HG03342 (cell line): ENCODE results near the gene CD84.
"Not testable (repeated sequence)": the region's sequence is repeated elsewhere in the genome, so short reads cannot be mapped to it uniquely, and the experiment has no call there.

Source experiments
- ATAC-seq: cut with Tn5 transposase; IDR thresholded peaks from one replicate; pipeline ENCODE4 v1.9.1; 2021; ENCODE audit warnings: mild to moderate bottlenecking, moderate library complexity; ENCODE audit not compliant: unreplicated experiment

The CD84 gene

DNA sequence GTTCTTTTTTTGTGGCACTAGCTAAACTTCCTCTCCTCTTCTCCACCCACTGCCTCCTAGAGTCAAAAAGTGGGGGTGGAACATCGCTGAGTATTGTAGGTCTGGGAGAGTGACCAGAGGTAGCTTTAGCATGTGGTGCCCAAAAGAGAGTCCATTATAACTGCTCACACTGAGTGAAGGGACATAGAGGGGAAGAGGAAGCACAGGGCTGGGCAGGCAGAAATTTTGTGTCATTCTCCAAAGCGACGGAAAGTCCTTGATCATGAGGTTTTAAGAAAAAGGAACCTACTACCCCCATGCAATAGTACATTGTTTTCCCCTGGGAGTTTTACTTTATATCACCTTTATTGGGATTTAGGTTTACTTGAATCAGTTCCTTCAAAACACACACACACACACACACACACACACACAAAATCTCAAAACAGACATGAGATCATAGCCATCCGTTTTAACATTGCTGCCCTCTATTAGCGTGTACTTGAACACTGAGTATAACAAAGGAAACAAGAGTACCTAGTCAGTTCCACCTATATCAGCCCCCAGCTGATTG, 4.1 kb downstream of the CD84 start:
- no peak for ATAC-seq

DNA sequence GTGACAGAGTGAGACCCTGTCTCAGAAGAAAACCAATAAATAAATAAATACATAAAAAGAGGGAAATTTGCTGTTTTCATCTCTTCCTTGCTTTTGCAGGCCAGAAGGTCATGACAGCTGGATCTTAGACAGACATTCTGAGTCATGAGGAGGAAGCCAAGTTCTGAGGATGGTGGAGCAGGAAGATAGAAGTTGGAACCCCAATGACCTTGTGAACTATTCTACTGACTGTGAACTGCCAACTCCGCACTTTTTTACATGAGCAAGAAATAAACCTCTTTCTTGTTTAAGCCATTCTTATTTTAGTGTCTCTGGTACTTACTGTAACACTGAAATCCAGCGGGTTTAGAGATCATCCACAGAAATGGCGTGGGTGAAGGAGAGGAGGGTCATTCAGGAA, 8.5 kb downstream of the CD84 start:
- no peak for ATAC-seq

DNA sequence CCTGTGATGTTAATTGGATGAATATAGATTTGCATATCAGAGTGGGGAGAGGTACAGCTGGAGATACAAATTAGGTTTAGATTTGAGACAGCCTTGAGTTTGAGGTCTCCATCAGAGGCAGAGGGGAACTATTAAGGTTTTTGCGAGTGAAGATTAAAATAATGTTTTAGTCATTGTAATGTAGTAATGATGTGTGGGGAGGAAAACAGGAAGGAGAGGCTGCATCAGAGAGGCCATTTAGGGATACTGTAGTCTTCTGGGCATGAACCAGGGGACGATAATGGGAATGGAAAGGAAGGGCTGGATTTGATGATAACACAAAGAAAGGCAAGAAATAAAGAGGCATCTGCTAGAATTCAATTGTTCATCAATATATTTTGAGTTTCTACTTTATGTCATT, 9.5 kb downstream of the CD84 start:
- ATAC-seq = no peak

DNA sequence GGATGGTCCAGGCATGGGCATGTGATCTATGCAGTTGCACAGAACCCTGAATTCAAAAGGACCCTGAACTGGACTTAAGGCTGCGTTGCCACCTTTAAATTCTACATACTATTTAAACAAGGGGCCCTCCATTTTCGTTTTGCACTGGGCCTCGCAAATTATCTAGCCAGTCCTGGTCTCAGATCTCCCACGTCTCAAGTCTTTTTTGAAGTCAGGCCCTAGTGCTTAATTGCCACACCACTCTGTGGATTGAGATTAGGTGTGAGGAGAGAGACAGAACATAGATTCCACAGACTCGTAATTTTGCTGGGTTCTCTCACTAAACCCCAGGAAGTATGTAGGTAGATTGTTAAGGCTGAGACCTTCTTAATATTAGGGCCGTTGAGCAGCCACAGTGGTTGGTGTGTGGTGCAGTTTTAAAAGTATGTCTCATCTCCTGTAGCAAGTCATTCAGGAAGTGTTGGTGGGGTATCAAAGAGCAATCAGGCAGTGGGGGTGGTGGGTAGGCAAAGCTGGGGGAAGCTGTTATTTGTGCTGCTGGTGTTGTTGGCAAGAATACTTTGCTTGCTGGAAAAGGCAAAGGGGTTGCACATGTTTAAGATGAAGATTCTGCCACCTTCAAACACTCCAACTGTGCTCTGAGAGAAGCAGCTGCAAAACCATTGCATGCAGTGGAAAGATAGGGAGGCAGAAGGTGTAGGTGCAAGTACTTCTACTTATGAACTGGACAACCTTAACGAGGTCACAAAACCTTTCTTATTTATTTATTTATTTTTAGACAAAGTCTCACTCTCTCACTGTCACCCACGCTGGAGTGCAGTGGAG, 11.2 kb downstream of the CD84 start:
- no peak for ATAC-seq

DNA sequence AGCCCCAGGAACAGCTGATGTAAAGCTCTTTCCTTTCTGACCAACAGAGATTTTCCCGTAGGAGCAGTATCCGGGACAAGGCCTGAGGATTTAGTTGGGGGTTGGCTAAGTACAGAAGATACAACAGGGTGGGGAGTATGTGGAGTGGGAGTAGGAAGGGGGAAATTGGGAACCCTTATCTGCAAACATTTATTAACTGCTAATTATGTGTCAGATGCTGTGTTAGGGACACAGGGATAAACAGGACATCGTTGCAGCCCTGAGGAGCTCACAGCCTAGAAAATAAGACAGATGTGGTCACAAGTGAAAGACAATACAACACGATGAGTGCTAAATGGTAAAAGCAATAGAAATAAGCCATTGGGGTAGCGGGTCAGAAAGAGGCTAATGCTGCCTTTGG, 12.0 kb downstream of the CD84 start:
- no peak for ATAC-seq

DNA sequence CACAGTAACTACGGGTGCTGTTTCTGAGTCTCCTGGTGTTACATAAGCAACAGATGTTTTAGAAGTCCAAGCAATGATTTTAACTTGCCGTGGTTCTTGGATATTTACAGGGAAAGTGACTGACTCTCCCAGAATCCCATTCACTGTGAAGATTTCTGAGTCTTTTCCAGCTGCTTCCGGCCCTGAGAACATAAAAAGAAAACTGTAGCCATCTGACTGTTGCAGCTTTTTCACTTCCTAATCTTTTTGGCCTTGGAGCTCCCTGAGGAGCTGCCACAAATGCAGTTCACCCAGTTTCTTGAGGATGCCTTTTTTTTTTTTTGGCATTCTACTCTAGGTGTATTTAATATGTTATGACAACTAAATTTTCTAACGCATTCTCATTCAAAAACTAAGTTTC, 13.7 kb downstream of the CD84 start:
- no peak for ATAC-seq

DNA sequence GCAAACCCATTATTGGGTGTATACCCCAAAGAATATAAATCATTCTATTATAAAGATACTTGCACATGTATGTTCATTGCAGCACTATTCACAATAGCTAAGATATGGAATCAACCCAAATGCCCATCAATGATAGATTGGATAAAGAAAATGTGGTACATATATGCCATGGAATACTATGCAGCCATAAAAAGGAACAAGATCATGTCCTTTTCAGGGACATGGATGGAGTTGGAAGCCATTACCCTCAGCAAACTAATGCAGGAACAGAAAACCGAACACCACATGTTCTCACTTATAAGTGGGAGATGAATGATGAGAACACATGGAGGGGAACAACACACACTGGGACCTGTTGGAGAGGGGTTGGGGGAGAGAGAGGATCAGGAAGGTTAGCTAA, 16.1 kb downstream of the CD84 start:
- not testable (repeated sequence) for ATAC-seq

DNA sequence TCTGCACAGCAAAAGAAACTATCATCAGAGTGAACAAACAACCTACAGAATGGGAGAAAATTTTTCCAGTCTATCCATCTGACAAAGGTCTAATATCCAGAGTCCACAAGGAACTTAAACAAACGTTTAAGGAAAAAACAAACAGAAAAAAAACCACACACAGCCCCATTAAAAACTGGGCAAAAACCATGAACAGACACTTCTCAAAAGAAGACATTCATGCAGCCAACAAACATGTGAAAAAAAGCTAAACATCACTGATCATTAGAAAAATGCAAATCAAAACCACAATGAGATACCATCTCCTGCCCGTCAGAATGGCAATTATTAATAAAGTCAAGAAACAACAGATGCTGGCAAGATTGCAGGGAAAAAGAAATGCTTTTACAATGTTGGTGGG, 16.6 kb downstream of the CD84 start:
- not testable (repeated sequence) for ATAC-seq

DNA sequence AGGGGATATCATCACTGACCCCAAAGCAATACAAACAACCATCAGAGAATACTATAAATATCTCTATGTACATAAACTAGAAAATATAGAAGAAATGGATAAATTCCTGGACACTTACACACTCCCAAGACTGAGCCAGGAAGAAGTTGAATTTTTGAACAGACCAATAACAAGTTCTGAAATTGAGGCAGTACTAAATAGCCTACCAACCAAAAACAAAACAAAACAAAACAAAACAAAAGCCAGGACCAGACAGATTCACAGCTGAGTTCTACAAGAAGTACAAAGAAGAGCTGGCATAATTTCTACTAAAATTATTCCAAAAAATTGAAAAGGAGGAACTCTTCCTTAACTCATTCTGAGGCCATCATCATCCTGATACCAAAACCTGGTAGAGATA, 18.5 kb downstream of the CD84 start:
- ATAC-seq = no peak

DNA sequence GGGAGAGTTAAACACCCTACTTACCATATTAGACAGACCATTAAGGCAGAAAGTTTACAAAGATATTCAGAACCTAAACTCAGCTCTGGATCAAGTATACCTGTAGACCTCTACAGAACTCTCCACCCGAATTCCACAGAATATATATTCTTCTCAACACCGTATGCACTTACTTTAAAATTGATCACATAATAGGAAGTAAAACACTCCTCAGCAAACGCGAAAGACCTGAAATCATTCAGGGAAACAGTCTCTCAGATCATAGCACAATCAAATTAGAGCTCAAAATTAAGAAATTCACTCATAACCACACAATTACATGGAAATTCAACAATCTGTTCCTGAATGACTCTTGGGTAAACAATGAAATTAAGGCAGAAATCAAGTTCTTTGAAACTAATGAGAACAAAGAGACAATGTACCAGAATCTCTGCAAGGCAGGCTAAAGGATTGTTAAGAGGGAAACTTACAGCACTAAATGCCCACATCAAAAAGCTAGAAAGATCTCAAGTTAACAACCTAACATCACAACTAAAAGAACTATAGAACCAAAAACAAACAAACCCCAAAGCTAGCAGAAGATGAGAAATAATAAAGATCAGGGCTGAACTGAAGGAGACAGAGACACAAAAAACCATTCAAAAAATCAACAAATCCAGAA, 19.1 kb downstream of the CD84 start:
- no peak for ATAC-seq

DNA sequence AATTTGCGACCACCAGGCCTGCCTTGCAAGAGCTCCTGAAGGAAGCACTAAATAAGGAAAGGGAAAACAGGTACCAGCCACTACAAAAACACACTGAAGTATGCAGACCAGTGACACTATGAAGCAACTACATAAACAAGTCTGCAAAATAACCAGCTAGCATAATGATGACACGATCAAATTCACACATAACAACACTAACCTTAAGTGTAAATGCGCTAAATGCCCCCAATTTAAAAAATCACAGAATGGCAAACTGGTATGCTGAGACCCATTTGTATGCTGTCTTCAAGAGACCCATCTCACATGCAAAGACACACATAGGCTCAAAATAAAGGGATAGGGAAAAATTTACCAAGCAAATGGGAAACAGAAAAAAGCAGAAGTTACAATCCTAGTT, 19.9 kb downstream of the CD84 start:
- not testable (repeated sequence) for ATAC-seq

DNA sequence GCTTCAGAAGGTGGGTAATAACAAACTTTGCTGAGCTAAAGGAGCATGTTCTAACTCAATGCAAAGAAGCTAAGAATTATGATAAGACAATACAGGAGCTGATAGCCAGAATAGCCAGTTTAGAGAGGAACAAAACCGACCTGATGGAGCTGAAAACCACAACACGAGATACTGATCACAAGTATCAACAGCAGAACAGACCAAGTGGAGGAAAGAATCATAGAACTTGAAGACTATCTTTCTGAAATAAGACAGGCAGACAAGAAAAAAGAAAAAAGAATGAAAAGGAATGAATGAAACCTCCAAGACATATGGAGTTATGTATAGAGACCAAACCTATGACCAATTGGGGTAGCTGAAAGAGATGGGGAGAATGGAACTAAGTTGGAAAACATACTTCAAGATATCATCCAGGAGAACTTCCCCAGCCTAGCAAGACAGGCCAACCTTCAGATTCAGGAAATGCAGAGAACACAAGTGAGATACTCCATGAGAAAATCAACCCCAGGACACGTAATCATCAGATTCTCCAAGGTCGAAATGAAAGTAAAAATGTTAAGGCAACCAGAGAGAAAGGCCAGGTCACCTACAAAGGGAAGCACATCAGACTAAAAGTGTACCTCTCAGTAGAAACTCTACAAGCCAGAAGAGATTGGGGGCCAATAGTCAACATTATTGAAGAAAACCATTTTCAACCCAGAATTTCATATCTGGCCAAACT, 20.5 kb downstream of the CD84 start:
- ATAC-seq = no peak

DNA sequence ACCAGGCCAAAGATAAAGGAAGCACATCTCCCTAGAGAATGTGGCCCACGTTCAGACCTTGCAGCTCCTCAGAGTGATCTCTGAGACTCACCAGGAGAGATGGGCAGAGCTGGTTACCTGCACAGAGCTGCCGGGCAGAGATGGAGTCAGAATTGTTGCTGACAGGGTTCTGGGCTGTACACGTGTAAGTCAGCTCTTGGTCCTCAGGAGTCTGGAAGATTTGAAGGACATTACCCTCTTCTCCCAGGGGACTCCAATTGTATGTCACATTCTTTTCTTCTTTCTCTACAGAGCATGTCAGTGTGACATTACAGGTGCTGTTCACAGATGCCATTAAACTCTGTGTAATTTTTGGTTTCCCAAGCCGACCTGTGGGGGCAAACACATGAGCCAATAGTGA, 25.5 kb downstream of the CD84 start:
- ATAC-seq = no peak

DNA sequence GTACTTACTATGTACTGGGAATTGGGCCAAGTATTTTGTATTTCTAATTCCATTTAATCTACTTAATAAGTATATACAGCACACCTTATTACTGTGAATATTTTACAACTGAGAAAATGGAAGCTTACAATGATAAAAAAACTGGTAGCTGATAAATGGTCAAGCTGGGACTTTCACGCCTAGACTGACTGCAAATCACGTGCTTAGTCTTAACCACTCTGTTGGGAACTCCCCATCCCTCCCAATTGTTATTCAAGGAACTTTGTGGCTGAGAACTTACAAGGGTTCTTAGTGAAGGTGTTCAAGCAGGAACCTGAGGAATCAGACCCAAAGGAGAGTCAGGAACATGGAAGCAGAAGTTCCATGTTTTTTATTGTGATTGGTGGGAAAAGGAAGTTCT, 26.9 kb downstream of the CD84 start:
- no peak for ATAC-seq

DNA sequence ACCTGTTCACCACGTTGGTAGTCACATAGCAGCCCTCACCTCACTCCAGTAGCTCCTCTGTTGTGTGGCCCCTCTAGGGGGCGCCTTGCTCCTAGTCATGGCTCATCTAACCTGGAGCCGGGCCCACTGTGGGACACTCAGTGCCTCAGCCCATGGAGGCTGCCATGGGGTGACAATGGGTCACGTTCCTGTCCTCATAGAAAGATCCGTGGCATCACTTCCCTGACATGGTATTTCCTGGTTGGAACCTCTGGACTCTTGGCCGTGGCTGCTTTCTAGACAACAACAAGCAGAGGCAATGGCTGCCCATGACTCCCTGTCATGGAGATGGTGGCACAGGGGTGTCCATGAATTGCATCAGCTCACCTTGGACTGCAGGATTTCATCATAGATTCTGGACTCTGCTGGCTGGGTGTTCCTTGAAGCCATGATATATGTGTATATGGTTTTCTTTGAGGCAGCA, 28.7 kb downstream of the CD84 start:
- no peak for ATAC-seq

DNA sequence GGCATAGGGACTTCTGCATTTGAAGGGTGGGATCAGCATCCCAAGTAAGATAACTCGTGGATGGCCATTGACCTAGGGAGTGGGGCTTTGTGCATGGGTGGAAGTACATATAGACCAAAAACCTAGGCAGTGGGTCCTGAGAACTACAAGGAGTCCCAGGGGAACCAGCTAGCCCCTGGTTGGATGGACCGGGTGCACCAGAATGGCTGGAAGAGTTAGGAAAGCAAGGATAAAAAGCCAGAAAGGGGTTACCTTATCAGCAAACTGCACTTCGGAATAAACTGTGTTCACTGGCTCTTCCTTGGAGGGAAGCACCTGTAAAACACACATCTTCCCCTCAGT, 29.7 kb downstream of the CD84 start:
- ATAC-seq = no peak

DNA sequence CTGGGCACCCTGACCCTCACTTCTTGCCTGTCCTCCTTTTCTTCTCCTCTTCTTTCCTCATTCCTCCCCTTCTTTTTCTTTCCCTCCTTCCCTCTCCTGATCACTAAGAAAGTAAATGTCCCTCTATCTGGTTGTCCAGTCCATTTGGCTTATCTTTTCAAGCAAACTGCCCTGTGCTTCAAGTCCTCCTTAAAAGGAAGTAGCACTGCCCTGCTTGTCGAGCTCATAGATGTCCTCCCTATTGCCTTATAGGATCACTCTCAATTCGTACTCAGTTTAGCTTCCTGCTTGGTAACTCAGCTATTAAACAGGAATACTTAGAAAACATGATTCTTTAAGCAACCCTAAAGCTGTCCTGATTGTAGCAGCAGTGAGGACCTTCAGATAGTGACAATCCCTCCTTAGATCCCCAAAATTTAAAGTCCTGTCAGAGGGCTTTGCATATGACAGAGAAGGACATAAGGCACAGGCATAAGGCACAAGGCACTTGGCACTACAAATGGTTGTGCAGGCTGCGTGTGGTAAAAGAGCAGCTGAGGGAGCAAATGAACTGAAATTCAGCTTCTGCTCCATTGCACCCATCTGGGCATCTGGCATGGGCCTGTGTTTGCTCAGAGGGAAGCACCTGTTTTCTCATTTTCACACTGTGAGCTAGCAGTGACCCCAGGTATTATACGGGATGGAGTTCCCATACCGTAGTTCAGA, 30.2 kb downstream of the CD84 start:
- ATAC-seq = peak; percentile 49

DNA sequence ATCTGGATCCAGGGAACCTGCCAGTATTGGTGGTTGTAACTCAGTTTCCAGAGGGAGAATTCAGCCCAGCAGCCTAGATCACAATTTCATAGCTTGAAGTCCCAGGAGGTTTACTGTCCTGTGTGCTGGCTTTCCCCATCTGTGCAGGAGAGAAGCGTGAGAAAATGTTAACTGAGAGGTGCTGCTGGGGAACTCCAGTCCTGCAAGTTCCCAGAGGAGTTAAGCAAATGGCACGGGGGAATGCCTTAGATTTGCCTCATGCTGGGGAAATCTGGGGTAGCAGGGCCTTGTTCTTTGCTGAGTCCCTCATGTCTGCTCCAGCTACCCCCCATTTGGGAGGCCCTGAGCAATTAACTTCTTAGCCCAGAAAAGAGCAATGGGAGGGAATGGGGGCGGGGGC, 31.1 kb downstream of the CD84 start:
- ATAC-seq = peak; percentile 36

DNA sequence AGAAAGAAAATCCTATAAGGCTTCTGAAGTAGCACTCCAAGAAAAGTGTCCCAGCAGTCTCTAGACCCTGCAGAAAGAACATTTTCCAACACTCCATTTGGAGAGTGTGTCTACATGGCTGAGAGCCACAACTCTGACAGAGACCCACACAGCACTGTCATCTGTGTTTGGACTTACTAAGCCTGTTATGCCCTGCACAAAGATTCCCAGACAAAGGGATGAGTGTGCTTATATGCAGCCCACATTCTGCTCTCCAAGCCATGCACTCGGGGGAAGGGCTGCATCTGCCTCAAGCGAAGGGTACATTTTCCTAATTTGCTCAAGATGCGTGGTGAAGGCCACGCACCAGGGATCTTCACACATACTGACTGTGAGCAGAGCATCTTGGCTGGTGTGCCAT, 31.9 kb downstream of the CD84 start:
- no peak for ATAC-seq

DNA sequence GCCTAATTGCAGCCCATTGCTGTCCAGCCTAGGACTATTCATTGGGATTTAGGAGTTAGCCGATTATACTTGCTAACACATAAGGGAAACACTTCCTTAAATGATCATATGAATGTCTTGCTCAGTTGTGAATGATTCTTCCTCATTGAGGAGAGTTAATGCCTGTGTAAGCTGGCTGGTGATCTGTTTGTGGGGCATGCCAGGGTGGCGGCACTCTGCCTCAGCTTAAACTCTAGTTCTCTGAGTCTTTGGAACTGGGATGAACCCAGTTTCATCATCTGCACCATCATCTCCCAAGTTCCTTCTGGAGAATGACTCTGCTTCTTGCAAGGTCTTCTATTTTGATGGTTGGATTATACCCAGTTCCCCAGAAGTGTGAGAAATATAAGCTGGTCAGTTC, 32.4 kb downstream of the CD84 start:
- ATAC-seq = no peak

DNA sequence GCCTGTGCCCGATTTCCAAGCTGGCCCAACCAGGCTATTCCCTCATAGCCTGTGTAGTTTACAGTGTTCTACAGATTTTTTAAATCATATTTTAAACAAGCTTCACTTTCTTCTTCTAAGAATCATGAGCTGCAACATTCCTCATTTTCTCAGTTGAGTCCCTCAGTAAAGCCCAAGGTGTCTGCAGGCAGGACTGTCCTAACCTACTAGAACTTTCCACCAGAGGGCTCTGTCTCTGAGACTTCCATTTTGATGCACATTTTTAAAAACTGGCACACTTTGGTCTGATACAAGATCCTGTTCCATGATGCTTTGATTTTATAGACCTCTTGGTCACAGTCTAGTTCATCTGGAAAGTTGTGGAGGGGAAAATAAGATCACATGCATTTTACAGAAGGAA, 34.6 kb downstream of the CD84 start:
- no peak for ATAC-seq
